Glomerular visceral epithelial cell (primary cell): ENCODE results near the gene CLNS1A.
"Not testable (repeated sequence)": the region's sequence is repeated elsewhere in the genome, so short reads cannot be mapped to it uniquely, and the experiment has no call there.

Experiments used
- DNase-seq: peaks from one replicate; pipeline ENCODE4 v3.0.0-alpha.2; 2016; ENCODE audit errors: extremely low spot score

CLNS1A gene, protein sequence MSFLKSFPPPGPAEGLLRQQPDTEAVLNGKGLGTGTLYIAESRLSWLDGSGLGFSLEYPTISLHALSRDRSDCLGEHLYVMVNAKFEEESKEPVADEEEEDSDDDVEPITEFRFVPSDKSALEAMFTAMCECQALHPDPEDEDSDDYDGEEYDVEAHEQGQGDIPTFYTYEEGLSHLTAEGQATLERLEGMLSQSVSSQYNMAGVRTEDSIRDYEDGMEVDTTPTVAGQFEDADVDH

DNA sequence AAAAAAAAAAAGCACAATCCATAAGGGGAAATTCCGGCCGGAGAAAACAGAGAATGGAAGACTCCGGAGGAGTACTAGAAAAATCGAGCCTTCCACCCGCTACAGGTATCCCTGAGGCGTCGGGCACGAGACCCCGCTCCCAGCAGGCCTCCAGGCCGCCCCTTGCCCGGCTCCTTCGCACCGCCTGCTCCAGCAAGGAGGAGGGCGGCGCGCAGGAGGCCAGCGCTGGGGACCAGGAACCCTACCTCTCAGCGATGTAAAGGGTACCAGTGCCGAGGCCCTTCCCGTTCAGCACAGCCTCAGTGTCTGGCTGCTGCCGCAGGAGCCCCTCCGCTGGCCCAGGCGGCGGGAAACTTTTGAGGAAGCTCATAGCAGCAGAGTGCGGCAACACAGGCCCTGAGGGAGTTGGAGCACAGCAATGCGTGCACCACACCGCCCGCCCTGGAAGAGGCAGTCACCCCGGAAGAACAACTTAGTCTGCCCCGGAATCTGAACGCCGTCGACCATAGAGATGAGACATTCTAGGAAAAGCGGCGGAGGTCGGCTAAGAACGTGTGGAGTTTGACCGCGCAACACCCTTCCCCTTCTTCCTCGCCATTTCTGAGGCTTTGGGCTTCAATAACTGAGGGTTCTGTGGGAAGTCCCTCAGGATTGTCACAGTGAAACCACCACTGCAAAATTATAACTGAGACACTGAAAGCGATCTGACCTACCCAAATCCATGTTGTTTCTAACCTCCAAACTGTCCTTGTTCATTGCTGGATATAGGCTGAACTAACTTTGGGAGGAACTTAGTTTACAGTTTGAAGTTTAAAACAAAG is at the start of gene CLNS1A:
Gene CLNS1A, minus strand, starts transcription at position 450 of the 821 bp plus-strand sequence. Its CDS starts 80 bp downstream, at position 370.
- peak; percentile 86 for DNase-seq

DNA sequence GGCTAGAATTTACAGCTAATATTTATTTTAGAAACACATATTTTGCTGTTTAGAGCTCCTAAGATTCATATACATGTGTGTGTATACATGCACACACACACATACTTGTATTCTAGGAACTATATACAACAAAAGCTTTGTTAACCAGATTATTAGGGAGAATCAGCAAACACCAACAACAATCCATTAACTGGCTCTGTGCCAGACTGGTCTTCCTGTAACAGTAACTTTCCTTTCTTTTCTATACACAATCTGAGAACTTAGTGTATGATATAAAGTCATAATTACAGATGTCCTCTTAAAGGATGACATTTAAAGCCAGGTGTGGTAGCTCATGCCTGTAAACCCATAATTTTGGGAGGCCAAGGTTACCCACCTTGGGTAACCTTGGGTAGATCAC is 49.5 kb upstream of the CLNS1A start:
- no peak for DNase-seq

DNA sequence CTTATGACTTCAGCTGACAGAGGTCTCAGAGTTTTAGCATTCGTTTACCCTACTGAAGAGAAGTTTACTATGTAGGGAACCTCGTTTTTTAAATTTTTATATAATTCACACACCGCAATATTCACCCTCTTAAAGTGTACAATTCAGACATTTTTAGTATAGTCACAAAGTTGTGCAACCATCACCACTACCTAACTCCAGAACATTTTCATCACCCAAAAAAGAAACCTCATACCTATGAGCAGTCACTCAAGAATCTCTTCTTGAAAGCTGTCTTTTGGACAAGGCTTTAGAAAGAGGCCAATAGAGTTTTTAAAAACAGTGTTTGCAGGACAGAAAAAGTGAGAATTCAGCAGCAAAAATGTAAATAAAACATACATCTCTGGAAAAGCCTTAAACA is 39.5 kb upstream of the CLNS1A start:
- DNase-seq = no peak

DNA sequence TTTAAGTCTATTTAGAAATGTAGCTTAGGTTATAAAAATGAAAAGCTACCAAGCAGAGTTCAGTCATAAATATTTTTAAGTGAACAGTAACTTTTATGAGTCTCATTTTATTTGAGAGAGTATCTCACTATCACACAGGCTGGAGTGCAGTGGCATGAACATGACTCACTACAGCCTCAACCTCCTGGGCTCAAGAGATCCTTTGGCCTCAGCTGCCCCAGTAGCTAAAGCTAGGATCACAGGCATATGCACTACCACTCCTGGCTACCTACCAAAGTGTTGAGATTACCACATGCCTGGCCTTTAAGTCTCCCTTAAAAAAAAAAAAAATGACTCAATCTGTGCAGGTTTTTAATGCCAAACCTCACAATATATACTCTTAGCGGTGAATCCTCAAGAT is 34.7 kb upstream of the CLNS1A start:
- DNase-seq = peak; percentile 76

DNA sequence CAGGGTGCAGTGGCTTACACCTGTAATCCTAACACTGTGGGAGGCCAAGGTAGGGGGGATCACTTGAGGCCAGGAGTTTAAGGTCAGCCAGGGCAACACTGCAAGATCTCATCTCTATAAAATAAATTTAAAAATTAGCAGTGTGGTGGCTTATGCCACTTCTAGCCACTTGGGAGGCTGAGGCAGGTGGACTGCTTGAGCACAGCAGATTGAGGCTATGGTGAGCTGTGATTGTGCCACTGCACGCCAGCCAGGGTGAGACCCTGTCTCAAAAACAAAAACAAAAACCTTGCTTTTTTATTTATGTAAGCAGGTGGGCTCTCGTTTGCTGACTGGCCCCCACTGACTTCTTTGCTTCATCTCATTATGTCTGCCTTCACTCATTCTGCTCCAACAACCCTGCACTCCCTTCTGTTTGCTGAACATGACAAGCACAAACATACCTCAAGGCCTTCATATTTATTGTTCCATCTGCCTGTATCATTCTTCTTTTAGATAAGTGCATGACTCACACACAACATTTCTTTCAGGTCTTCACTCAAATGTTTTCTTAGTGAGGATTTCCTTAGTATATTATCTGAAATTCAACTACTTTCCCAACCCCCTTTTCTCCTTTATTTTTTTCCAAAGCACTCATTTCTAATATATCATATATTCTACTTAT is 32.4 kb upstream of the CLNS1A start:
- DNase-seq = no peak

DNA sequence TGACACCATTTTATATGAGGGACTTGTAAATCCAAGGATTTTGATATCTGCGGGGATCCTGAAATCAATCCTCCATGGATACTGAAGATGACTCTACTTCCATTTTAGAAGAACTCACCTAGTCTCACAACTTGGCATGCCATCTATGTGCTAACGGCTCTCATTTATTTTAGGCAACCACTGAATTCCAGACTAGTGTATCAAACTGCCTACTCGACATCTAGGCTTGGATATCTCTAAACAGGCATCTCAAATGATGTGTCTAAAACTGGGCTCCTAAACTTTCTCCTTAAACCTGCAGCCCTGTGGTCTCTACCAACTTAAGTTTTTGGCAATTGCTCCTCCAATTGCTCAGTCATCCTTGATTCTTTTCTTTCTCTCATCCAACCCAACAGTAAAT is 31.2 kb upstream of the CLNS1A start:
- no peak for DNase-seq

DNA sequence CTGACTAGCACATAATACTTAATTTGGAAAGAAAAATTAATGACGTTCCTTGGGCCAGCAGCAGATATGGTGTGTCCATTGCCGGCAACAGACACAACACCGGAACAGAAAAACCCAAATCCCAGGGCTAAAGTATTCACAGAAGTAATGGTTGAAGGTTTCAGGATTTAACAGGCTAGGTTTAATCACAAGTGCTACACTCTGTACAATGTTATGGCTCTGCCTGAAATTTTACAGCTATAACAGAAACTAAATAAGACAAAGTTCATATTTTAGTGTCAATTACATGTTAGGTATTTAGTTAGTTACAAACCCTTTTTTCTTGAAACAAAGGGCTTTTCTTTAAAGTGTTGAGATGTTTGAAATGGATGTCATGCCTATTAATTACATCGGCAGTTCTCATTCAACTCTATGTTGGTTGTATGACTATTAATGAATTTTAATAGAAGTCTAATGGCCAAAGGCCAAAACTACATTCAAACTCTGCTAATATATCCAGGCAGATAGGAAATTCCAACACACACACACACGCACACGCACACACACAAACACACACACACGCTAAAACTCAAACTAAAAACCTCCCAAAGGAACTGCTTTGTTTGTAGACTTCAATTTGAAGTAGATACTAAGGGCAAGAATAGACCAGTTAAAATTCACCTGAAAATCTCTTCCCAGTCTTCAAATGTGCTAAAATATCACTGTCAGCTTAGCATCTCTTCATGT is 27.8 kb upstream of the CLNS1A start:
- DNase-seq = no peak

DNA sequence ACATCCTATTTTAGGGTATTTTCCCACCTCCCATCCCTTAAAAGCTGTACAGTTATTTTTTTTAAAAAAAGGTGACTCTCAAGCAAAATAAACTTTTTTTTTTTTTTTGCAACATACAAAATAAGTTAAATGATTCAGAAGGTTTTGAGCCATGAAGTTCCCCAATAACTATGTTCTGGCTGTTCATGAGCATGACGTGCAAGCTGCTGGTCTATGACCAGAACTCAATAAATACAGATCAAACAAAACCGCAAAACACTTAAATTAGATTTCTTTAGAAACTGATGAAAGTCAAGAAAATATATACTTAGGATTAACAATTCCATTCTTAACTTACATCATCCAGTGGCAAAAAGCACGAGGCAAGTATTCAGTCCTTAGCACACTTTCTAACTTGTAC is 24.1 kb upstream of the CLNS1A start:
- DNase-seq = no peak

DNA sequence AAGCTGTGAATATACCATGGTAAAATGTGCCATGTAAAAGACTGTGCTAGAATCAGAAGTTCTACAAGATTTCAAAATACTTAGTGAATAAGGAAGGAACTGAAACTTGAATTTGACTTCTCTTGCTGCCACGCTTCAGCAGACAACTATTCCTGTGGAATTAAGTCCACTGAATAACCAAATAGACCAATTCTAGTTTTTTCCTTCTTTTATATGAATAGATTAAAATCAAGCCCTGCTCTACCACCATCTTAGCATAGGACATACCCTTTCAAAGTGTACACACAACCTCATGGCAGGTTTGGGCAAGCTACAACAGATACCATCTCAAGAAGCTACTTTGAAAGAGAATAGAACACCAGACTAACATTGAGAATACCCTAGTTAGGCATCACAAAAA is 23.4 kb upstream of the CLNS1A start:
- no peak for DNase-seq

DNA sequence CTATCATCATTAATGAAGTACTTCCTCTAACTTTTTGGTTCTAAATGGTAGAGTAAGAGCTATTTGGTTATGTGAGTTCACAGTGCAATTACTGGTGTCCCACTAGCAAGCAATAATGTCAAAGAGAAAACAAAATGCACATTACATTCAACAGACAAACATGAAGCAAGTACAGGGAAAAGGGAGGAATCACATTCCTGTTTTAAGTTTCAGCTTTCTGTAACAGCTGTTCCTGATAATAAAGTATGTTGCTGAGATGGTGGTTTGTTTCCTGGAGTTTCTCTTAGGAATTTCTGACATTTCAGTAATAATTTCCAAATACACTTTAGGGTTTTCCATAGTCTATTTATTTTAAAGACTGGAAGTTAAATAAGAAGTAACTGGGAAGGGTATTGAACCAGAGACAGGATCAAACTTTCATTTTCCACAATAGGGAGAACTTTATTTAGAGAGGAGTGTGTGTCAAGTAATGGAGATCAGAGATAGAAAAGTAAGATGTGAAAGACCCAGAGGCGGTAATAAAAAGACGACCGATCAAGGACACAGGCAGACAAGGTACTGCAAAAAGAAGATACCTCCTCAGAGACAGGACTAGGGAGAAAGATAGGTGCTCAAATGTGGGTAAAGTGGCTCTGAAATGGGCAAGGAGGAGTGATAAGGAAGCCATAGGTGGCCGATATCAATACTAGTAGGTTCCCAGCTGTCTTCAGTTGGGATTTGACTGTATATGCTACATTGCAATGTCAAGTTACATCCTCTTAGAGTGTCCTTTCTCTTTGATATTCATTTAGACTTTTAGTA is 20.8 kb upstream of the CLNS1A start:
- DNase-seq = no peak

DNA sequence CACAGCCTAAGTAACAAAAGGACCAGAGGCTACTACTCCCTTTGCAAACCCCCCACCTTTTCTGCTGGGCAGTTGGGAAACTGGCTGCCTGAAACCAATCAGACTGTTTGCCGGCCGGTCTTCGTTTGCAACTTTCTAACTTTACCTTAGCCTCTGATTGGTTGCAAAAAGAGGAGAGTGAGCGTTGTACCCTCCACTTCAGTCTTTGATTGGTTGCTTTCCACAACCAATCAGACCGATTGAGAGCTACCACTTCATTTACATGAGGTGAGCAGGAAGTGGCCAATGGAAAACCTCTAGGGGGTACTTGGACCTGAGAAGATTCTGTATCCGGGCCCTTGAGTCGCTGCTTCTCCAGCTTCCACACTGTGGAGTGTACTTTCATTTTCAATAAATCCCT is 18.8 kb upstream of the CLNS1A start:
- DNase-seq = no peak

DNA sequence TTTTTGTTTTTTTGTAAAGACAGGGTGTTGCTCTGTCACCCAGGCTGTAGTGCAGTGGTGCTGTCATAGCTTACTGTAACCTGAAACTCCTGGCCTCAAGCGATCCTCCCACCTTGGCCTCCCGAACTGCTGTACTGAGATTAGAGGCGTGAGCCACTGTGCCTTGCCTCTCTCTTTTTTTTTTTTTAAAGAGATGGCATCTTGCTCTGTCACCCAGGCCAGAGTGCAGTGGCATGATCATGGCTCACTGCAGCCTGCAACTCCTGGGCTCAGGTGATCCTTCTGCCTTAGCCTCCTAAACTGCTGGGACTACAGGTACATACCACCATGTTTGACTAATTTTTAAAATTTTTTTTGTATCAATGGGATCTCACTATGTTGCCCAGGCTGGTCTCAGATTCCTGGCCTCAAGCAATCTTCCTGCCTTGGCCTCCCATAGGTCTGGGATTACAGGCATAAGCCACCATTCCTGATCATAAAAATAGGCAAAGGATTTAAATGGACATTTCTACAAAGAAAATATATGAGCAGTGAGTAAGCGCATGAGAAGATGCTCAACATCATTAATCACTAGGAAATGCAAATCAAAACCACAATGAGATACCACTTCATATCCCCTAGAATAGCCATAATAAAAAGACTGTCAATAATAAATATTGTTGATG is 17.3 kb upstream of the CLNS1A start:
- DNase-seq = no peak

DNA sequence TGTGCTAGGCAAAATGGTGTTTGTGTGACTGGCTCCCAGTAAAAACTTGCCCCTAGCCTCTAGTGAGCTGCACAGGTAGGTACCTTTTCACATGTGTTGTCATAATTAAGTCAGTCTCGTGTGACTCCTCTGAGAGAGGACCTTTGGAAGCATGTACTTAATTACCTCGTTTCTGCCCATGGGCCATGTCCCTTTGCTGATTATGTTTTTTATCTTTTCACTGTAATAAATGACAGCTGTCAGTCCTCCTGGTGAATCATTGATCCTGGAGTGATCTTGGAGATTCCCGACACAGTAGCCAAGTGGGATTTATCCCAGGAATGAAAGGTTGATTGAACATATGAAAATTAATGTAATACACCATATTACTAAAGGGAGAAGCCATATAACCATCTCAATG is 12.5 kb upstream of the CLNS1A start:
- DNase-seq = no peak

DNA sequence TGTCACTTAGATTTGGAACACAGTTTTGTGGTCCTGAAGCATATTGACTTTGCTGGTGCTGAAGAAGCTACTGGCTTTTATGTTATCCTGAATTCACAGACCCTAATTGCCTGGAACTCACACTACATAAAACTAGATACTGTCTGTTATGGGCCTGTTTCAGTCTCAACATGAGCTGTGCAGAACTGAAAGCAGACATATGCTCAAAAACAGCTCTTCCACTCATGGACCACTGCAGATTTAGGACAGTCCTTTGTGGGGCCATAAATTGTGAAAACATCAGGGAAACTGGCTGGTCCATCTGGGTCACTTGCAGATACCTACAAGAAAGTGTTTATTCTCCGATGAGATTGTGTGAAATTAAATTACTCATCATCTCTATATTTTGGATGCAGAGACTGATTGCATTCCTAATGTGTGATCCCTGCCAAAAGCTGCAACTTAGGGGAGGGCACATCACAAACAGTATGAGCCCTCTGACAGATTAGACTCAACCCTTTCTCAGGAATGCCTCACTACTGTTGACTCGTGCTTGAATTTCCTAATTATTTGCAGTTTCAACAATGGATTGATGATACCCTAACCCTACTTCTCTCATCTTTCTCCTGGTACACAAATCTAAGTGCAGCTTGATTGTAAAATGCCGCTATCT is 10.2 kb upstream of the CLNS1A start:
- no peak for DNase-seq

DNA sequence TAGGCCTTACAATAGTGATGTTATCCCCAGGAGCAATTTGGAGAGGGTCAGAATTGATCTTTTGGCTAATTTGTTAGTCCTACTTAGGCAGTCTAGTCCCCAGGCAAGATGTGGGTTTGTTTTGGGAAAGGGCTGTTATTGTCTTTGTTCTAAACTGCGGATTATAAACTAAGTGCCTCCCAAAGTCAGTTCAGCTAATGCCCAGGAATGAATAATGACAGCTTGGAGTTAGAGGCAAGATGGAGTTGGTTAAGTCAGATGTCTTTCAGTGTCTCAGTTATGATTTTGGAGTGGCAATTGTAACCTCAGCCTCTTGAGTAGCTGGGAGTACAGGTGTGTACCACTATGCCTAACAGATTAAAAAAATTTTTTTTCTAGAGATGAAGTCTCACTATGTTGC is 7.3 kb upstream of the CLNS1A start:
- no peak for DNase-seq

DNA sequence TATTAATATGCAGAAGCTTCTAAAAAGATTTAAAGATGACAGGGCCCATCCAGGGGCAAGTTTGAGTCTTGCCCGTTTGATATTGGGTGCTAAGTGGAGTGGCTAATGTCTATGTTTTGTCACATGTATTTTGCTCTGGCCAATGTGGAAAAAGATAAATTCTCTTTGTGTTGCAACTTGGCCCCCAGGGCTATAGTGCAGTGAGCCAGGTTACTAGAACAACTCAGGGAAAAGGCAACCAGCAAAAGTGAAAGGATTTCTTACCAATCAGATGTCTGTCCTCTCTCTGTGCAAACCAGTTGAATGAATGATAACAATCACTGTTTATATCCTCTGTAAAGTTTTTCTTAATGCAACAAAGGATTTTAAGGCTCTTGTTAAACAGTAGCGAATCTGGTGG is 4.6 kb upstream of the CLNS1A start:
- DNase-seq = no peak

DNA sequence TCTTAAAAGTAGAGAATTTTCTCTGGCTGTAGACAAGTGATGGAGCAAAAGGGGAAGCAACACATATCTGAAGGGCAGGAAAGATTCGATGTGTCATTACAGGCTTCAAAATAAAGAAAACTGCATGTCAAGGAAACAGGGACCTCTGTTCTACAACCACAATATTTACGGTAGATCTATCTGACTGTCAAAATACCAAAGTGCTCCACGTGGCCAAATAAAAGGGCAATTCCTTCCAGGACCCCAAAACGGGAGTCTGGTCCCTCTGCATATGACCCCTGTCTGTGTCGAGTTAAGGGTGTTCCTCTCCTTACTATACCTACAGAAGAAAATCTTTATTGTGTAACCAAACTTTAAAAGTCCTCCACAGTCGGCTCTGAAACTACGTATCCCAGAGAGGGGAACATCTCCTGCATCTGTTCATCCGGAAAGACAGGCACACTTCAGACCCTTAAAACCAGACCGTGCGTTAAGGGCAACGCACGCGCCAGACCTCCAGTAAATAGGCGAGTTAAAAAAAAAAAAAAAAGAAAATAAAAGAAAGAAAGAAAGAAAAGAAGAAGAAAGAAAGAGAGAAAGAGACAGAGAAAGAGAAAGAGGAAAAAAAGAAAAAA is 756 bp downstream of the CLNS1A start:
- no peak for DNase-seq

DNA sequence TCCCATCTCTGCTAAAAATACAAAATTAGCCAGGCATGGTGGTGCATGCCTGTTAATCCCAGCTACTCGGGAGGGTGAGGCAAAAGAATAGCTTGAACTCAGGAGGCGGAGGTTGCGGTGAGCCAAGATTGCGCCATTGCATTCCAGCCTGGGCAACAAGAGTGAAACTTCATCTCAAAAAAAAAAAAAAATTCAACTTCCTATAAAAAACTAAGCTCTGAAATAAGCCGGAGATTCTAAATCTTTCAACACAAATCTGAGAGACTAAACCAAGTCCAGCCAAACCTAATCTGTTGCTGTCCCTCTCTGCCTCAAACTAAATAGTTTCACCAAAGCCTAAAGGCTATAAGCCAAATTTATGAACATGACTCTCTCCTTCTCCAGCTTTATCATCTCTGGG is 3.7 kb downstream of the CLNS1A start:
- DNase-seq = not testable (repeated sequence)

DNA sequence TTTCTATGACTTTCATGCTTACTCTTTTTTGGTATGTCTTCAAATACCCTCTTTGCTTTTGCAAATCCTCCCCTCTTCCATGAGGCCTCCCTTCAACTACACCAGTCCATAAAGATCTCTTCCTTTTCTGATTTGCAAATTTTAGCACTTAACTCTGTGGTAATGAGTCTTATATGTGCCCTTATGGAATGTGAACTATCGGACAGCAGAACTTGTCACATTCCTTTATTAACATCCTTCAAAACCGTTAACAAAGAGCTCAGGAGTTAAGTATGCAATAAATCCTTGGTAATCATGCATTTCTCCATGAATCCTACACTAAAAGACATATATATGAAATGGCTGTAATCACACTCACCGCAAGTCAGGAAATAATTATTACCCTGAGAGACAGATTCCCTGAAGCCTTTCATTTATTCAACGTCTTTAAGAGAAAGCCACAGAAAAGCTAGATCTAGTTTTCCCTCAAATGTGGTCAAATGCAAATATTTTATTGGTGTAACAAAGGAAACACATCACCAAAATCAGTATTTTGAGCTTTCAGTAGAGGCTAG is 7.4 kb downstream of the CLNS1A start:
- DNase-seq = no peak
